Measurements from ENCODE around the gene MORF4L1.
"Not testable (repeated sequence)": the region's sequence is repeated elsewhere in the genome, so short reads cannot be mapped to it uniquely, and the experiment has no call there.

DNA sequence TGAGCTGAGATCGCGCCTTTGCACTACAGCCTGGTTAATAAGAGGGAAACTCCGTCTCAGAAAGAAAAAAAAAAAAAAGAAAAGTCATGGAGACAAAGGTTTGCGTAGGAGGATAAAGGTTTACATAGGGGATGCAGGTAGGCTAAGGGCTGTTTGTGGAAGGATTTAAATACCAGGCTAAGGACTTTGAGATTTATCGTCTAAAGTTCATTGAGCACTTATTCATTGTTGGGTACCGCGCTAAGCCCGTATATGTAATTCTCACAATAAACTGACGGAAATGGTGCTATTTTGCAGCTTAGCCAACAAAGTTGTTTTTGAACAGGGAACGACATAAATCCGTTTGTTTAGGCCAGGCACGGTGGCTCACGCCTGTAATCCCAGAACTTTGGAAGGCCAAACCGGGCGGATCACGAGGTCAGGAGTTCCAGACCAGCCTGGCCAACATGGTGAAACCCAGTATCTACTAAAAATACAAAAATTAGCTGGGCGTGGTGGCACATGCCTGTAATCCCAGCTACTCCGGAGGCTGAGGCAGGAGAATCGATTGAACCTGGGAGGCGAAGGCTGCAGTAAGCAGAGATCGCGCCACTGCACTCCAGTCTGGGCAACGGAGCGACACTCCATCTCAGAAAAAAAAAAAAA lies 1.1 kb upstream of the MORF4L1 start:
- TF ChIP-seq, protein P1, sequence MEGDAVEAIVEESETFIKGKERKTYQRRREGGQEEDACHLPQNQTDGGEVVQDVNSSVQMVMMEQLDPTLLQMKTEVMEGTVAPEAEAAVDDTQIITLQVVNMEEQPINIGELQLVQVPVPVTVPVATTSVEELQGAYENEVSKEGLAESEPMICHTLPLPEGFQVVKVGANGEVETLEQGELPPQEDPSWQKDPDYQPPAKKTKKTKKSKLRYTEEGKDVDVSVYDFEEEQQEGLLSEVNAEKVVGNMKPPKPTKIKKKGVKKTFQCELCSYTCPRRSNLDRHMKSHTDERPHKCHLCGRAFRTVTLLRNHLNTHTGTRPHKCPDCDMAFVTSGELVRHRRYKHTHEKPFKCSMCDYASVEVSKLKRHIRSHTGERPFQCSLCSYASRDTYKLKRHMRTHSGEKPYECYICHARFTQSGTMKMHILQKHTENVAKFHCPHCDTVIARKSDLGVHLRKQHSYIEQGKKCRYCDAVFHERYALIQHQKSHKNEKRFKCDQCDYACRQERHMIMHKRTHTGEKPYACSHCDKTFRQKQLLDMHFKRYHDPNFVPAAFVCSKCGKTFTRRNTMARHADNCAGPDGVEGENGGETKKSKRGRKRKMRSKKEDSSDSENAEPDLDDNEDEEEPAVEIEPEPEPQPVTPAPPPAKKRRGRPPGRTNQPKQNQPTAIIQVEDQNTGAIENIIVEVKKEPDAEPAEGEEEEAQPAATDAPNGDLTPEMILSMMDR (conservative IDR thresholded peaks at IDR 0.05 in 1 of 2, IDR thresholded peaks at IDR 0.05 in 1 of 2; ENCODE audit: low read depth in 1 of 2, low read length in 2 of 2) = not testable (repeated sequence)
- not testable (repeated sequence) for TF ChIP-seq EZH2 (IDR thresholded peaks at IDR 0.05; ENCODE audit: low read length, missing control alignments)
